ENCODE measurements around the gene GLE1.
"Not testable (repeated sequence)": the region's sequence is repeated elsewhere in the genome, so short reads cannot be mapped to it uniquely, and the experiment has no call there.

Gene GLE1

DNA sequence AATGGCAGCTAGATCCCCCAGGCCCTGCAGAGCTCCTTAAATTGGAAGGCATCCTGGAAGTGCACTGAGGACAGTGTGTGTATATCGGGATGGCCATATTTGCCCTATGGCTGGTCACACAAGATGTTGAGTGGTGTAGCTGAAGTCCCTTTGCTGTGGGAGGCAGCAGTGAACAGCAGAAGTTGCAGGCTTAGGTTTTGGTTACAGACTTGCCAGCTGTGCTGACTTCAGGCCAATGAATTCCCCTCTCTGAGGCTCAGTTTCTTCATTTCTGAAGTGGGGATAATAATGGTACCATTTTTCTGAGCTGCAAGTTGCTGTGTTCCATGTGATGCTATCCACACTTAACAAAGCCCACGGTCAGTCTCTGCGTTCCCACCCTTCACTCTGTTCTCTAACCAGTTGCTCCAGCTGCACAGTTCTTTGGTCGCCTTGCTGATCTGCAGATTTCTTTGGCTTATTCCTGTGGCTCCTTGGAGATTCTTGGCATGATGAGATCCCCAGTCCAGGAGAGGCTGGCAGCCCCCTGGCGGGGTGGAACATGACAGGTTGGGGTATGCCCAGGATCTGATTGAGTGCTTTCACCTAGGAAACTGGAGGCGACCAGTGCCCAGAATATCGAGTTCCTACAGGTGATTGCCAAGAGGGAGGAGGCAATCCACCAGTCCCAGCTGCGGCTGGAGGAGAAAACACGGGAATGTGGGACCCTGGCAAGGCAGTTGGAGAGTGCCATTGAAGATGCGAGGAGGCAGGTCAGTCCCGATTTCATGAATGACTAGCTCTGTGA lies 6.5 kb upstream of the GLE1 start:
- no peak for DNase-seq (ENCODE audit: low read depth)

GRCh38 chr9:128498911-128499310 lies 5.6 kb upstream of the GLE1 start:
- no peak for DNase-seq (ENCODE audit: low read depth)

- DNase-seq (ENCODE audit: low read depth), result no peak
Observed at GRCh38 chr9:128499920-128500319, 4.6 kb upstream of the GLE1 start.

DNA sequence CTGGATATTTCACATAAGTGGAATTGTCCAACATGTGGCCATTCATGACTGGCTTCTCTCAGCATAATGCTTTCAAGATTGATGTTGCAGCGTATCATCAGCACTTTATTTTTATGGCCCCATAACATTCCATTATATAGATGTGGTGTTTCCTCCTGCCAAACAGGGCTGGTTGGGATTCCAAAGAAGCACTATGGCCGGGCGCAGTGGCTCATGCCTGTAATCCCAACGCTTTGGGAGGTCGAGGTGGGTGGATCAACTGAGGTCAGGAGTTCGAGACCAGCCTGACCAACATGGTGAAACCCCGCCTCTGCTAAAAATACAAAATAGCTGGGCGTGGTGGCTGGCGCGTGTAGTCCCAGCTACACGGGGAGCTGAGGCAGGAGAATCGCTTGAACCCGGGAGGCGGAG lies 1.1 kb upstream of the GLE1 start:
- not testable (repeated sequence) for DNase-seq (ENCODE audit: low read depth)

DNA sequence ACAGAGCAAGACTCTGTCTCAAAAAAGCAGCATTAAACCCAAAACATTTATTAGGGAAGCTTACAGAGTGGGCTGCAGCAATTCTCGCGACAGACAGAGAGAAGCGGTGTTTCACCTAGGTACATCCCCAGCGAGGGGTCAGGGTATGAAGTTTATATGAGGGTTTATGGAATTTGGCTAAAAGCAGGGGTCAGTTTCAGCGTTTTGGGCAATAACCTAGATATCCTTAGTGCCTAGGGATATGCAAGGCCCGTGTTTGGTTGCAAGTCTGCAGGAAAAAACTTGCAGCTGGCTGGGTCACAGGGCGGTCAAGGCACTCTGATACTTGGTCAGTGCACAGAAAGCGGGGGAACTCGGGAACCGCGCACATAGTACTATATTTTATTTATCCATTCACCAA lies 649 bp upstream of the GLE1 start:
- no peak for DNase-seq (ENCODE audit: low read depth)

GRCh38 chr9:128505414-128505765 lies 871 bp downstream of the GLE1 start:
- DNase-seq (ENCODE audit: low read depth), result peak; percentile 38

DNA sequence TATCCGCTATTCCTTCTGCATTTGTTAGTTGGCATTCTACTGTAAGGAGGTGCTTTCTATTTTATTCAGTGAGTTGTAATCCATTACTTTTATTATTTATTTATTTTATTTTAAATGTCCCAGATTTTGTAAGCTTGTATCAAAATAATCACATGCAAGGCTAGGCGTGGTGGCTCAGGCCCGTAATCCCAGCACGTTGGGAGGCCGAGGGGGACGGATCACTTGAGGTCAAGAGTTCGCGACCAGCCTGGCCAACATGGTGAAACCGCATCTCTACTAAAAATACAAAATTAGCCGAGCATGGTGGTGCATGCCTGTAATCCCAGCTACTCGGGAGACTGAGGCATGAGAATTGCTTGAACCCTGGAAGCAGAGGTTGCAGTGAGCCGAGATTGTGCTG lies 1.4 kb downstream of the GLE1 start:
- DNase-seq (ENCODE audit: low read depth), result not testable (repeated sequence)

GRCh38 chr9:128512820-128513219 lies 8.3 kb downstream of the GLE1 start:
- no peak for DNase-seq (ENCODE audit: low read depth)

GRCh38 chr9:128521956-128522355 lies 17.4 kb downstream of the GLE1 start:
- no peak for DNase-seq (ENCODE audit: low read depth)

DNA sequence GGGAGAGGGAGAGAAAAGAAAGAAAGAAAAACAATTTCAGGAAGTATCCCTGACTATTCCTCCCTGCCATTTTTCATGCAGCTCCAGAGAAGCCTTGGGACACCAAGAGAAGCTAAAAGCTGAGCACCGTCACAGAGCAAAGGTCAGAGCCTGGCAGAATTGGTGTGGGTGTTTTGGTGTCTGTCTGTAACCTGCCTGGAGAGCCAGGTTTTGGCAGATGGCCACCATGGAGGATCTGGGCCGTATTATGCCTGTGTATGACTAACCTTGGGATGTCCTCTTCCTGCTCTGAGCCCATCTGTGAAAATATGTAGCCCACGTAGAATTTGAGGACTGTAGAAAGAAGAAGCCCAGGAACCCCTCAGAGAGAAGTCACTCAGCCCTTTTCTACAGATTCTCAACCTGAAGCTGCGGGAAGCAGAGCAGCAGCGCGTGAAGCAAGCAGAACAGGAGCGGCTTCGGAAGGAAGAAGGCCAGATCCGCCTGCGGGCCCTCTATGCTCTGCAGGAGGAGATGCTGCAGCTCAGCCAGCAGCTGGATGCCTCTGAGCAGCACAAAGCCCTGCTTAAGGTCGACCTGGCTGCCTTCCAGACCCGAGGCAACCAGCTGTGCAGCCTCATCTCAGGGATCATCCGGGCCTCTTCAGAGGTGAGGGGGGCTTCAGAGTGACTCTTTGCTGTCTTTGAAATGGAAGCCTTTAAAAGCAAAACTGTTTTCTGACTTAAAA lies 18.8 kb downstream of the GLE1 start:
- DNase-seq (ENCODE audit: low read depth), result peak; percentile 16

DNA sequence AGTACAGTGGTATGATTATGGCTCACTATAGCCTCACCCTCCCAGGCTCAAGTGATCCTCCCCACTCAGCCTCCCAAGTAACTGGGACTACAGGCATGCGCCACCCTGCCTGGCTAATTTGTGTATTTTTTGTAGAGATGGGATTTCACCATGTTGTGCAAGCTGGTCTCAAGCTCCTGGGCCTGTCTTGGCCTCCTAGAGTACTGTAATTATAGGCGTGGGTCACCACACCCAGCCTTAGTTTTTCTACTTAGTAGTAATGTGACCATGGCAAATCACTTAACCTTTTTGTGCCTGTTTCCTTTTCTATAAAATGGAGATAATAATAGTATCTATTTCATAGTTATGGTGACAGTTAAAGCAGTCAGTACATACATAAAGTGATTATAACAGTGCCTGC lies 22.2 kb downstream of the GLE1 start:
- no peak for DNase-seq (ENCODE audit: low read depth)

- no peak for DNase-seq (ENCODE audit: low read depth)
Observed at GRCh38 chr9:128528445-128529160, 24.1 kb downstream of the GLE1 start.

- no peak for DNase-seq (ENCODE audit: low read depth)
Observed at GRCh38 chr9:128529191-128529590, 24.7 kb downstream of the GLE1 start.

GRCh38 chr9:128532581-128532980 lies 28.1 kb downstream of the GLE1 start:
- no peak for DNase-seq (ENCODE audit: low read depth)

- DNase-seq (ENCODE audit: low read depth), result peak; percentile 51
Observed at GRCh38 chr9:128540634-128541360, 36.3 kb downstream of the GLE1 start.

DNA sequence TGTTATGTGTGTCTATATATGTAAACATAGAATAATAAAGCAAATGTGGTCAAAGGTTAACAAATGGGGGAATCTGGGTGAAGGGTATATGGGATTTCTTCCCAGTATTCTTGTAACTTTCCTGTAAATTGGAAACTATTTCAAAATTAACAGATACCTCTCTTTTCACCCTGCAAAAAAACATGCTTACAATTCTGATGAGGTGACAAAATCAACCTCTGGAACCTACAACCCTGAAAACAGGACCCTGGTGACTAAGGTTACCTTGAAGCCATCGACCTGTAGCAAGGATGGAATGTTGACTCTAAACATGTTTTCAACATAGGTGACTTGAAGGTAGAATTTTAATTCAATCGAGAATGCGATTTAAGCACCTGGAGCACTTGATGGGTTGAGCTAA lies 42.0 kb downstream of the GLE1 start:
- no peak for DNase-seq (ENCODE audit: low read depth)

DNA sequence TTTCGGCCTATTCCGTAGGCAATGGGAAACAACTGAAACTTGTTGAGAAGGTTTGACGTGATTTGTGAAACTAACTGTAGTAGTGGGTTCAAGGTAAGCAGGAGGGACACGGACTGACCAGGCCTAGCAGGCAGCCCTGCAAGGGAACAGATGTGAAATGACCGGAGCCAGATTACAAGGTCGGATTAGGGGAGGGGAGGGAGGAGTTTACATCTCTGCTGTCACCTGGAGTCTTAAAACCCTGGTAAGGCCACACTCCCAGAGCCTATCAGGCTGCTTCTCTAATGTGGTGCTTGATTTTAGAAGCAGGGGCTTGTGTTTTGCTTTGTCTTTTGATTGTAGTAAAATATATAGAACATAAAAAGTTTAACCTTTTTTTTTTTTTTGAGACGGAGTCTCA lies 44.4 kb downstream of the GLE1 start:
- DNase-seq (ENCODE audit: low read depth), result no peak

- DNase-seq (ENCODE audit: low read depth), result no peak
Observed at GRCh38 chr9:128550226-128550625, 45.7 kb downstream of the GLE1 start.

DNA sequence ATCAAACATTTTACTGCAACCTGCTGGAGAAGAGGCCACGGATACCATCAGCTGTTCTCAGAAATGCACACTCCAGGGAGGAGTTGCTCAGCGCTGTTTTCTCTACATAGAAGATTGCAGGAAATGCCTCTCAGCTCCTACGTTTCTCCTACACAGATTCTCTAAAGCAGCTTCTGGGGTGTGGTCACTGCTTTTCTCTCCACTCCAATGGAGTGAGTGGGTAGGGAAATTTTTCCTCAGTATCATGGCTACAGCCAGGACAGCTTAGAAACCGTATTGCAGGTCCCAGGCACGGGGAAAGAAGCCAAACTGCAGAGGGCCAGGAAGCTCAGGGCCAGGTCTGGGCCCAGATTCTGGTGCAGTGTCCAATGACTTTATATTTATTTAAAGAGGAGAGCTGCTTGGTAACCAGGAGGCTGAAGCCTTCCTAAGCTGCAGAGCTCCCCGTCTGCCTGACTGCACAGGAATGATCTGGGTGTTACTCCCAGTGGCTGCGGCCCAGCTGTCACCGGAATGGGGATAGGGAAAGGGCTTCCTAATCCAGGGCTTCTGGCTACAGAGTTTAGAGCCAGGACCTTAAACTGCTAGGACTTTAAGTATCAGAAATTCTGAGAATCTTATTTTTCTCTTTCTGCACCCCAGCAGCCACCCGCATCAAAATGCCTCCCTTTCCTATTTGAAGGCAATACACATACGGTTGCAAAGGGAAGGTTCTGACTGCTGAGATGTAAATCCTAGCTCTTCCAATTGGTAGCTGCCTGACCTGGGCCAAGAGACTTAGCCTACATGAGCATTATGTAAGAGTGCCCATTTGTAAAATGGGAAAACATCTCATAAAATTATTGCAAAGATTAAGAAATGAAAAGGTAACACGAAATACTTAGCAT lies 46.5 kb downstream of the GLE1 start:
- peak; percentile 21 for DNase-seq (ENCODE audit: low read depth)

DNA sequence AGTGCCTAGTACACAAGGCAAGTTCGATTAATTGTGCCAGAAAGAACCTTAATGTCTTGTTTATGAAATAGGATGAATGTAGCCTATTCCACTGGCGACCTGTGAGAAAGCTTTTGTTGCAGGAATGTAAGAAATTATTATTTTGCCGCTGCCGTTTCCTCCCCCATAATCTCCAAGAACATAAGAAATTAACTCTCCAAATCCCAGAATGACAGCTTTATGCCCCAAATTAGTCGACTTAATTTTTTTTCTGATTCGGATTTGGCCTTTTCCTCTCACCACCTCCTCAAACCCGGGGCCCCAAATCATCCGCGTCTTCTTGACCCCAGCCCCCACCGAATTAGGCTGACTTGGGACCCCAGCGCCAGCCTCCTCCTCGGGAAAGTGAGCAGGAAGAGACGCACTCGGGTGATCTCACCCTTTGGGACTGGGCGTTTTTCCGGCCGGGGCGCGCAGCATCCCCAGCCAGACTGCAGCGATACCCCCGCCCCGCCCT lies 47.2 kb downstream of the GLE1 start:
- DNase-seq (ENCODE audit: low read depth), result no peak

DNA sequence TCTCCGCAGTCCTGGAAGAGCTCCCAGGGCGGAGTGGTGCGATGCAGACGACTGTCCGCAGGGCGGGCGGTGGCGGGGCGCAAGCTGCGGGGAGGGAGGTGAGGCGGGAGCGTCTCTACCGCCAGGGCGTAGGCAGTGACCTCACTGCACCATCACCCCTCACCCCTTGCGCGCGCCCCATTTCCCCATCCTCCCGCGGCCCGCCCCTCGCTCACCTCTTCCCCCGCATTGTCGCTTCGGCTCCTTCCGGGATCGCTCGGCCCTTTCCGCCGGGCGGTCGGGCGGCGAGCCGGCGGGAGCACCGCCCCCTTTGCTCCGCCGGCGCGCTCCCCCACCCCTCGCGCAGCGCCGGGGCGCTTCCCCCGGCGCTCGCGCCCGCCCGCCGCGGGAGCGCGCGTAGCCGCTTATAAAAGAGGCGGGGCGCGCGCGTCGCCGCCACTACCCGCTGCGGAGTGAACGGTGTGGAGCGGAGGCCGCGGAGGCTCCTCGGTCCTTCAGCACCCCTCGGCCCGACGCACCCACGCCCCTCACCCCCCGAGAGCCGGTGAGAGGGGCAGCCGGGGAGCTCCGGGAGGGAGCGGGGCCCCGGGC lies 47.7 kb downstream of the GLE1 start, which contains the start of gene SPTAN1:
Gene SPTAN1 (plus strand): TSS at position 435 of the 591 bp plus-strand sequence. CDS start 14,154 bp downstream, outside the sequence.
- DNase-seq (ENCODE audit: low read depth), result peak; percentile 88
